Body of pancreas (tissue), 4 donors: Measurements from ENCODE around the gene BANF2.

ENCODE experiments used
- POLR2A ChIP-seq, 3 donors: fragments of 450-650 bp; IDR thresholded peaks; one replicate each; pipeline ENCODE4 v1.6.1; 2016; ENCODE audit warnings: antibody characterized with exemption in 3 of 3, mild to moderate bottlenecking in 2 of 3
- TF ChIP-seq, protein P1 (sequence below), 7 experiments: fragments of 450-650 bp in 4 of 7; fragments of 200-600 bp in 3 of 7; sonication (generic) in 3 of 7; IDR thresholded peaks; one replicate each; pipeline ENCODE4 v1.5.1; 2016 to 2019; ENCODE audit warnings: antibody characterized with exemption in 7 of 7

- TF ChIP-seq, protein P1, sequence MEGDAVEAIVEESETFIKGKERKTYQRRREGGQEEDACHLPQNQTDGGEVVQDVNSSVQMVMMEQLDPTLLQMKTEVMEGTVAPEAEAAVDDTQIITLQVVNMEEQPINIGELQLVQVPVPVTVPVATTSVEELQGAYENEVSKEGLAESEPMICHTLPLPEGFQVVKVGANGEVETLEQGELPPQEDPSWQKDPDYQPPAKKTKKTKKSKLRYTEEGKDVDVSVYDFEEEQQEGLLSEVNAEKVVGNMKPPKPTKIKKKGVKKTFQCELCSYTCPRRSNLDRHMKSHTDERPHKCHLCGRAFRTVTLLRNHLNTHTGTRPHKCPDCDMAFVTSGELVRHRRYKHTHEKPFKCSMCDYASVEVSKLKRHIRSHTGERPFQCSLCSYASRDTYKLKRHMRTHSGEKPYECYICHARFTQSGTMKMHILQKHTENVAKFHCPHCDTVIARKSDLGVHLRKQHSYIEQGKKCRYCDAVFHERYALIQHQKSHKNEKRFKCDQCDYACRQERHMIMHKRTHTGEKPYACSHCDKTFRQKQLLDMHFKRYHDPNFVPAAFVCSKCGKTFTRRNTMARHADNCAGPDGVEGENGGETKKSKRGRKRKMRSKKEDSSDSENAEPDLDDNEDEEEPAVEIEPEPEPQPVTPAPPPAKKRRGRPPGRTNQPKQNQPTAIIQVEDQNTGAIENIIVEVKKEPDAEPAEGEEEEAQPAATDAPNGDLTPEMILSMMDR (IDR thresholded peaks at IDR 0.05) = no peak
- TF ChIP-seq POLR2A (IDR thresholded peaks at IDR 0.05) = no peak
These were observed 73.9 kb downstream of the BANF2 start for GRCh38 chr20:17773619-17774018.
